H1 (cell line): ENCODE data around the gene S100A8. TPM values are rescaled to one million over a fixed set of nuclear protein-coding genes. Genes with fewer than 3 reads are reported as not detected.

Experiments used
- CTCF ChIA-PET: fragments of 300-600 bp; sonication (Branson Sonifier 250); formaldehyde crosslinking; loops from one replicate; lab custom pipeline; 2021; ENCODE audit not compliant: partially characterized antibody; lab: Charles Lee
- POLR2A ChIA-PET: fragments of 300-600 bp; sonication (Branson Sonifier 250); formaldehyde crosslinking; loops from one replicate; lab custom pipeline; 2021; ENCODE audit warnings: inconsistent platforms; ENCODE audit not compliant: partially characterized antibody; lab: Charles Lee
- DNase-seq, 2 experiments: peaks; one replicate each; pipeline versions ENCODE4 v3.0.0 to v3.0.0-alpha.2; 2010 to 2022; ENCODE audit warnings: low spot score in 2 of 2, low read depth in 1 of 2, mixed read lengths in 1 of 2
- FAIRE-seq: peaks from 2 replicates; lab custom pipeline; 2011; peaks lifted over from hg19 to GRCh38; lab: Jason Lieb, UNC
- H2AFZ ChIP-seq: 2 replicates; pipeline ENCODE4 v1.8.1; 2012; ENCODE audit warnings: low read length, inconsistent platforms
- H2AK5ac ChIP-seq: 2 replicates; pipeline ENCODE4 v1.6.1; 2013; ENCODE audit warnings: low read depth, low read length
- H2BK120ac ChIP-seq: replicated peaks from 2 replicates; pipeline ENCODE3; 2013; ENCODE audit warnings: low read depth, low read length, inconsistent platforms
- H2BK12ac ChIP-seq: 2 replicates; pipeline ENCODE4 v1.6.1; 2013; ENCODE audit warnings: low read depth, low read length
- H2BK15ac ChIP-seq: 2 replicates; pipeline ENCODE4 v1.6.1; 2013; ENCODE audit warnings: low read length
- H2BK20ac ChIP-seq: 2 replicates; pipeline ENCODE4 v1.6.1; 2013; ENCODE audit warnings: low read length
- H2BK5ac ChIP-seq: 2 replicates; pipeline ENCODE4 v1.6.1; 2013; ENCODE audit warnings: low read depth, low read length
- H3K14ac ChIP-seq: 2 replicates; pipeline ENCODE4 v1.6.1; 2013; ENCODE audit warnings: inconsistent platforms; ENCODE audit not compliant: insufficient read length
- H3K18ac ChIP-seq: 2 replicates; pipeline ENCODE4 v1.6.1; 2013; ENCODE audit warnings: low read length; ENCODE audit errors: extremely low read depth
- H3K23ac ChIP-seq: 2 replicates; pipeline ENCODE4 v1.6.1; 2013; ENCODE audit warnings: inconsistent platforms; ENCODE audit not compliant: insufficient read length
- H3K23me2 ChIP-seq: 2 replicates; pipeline ENCODE4 v1.6.1; 2013; ENCODE audit warnings: low read depth, low read length
- H3K27ac ChIP-seq: 2 replicates; pipeline ENCODE4 v1.6.1; 2011; ENCODE audit warnings: low read depth, low read length, inconsistent platforms
- H3K27me3 ChIP-seq, 4 experiments: replicated peaks in 1 of 4; 1 replicate in 1 of 4; 2 replicates in 3 of 4; pipeline versions ENCODE4 v1.6.1 to v1.8.1; 2011 to 2013; ENCODE audit warnings: low read length in 3 of 4, mild to moderate bottlenecking in 3 of 4, inconsistent platforms in 2 of 4, mixed read lengths in 2 of 4, moderate library complexity in 1 of 4; ENCODE audit not compliant: control insufficient read depth in 3 of 4, insufficient read depth in 3 of 4; ENCODE audit errors: extremely low read depth in 1 of 4
- H3K36me3 ChIP-seq, 4 experiments: 2 replicates each; pipeline versions ENCODE4 v1.6.1 to v1.8.1; 2011 to 2013; ENCODE audit warnings: mild to moderate bottlenecking in 4 of 4, low read length in 3 of 4, moderate library complexity in 2 of 4, control low read depth in 1 of 4, inconsistent platforms in 1 of 4; ENCODE audit not compliant: insufficient read depth in 4 of 4, control insufficient read depth in 2 of 4
- H3K4ac ChIP-seq: replicated peaks from 2 replicates; pipeline ENCODE3; 2013; ENCODE audit warnings: low read length, low read depth, mixed read lengths, inconsistent platforms; ENCODE audit not compliant: insufficient read length
- H3K4me1 ChIP-seq, 4 experiments: replicated peaks in 1 of 4; 1 replicate in 1 of 4; 2 replicates in 3 of 4; pipeline versions ENCODE4 v1.6.1 to v1.8.1; 2011 to 2013; ENCODE audit warnings: low read length in 3 of 4, inconsistent platforms in 2 of 4, mixed read lengths in 1 of 4; ENCODE audit not compliant: insufficient read depth in 4 of 4, control insufficient read depth in 3 of 4
- H3K4me2 ChIP-seq, 2 experiments: 2 replicates each; pipeline versions ENCODE4 v1.6.1 to v1.8.1; 2011 to 2013; ENCODE audit warnings: low read depth in 2 of 2, low read length in 2 of 2, control low read depth in 1 of 2, inconsistent platforms in 1 of 2, mild to moderate bottlenecking in 1 of 2; ENCODE audit not compliant: insufficient read depth in 1 of 2
- H3K4me3 ChIP-seq, 4 experiments: fragments of 200-600, 300-600 bp in 1 of 4; sonication (generic), shearing (Covaris generic), sonication (Bioruptor Twin) in 1 of 4; 2 replicates each; pipeline versions ENCODE4 v1.5.1 to v1.8.1; 2011 to 2016; ENCODE audit warnings: low read length in 4 of 4, low read depth in 3 of 4, control low read depth in 2 of 4, inconsistent platforms in 2 of 4, mild to moderate bottlenecking in 2 of 4, mixed read lengths in 1 of 4, moderate library complexity in 1 of 4; ENCODE audit not compliant: insufficient read depth in 2 of 4; ENCODE audit errors: extremely low read depth in 1 of 4
- H3K56ac ChIP-seq: replicated peaks from 2 replicates; pipeline ENCODE3; 2013; ENCODE audit warnings: low read depth, mild to moderate bottlenecking, mixed read lengths, low read length, inconsistent platforms; ENCODE audit not compliant: insufficient read length
- H3K79me1 ChIP-seq: 2 replicates; pipeline ENCODE4 v1.6.1; 2013; ENCODE audit warnings: low read depth, low read length, control low read depth
- H3K79me2 ChIP-seq, 2 experiments: 2 replicates each; pipeline versions ENCODE4 v1.6.1 to v1.8.1; 2012 to 2013; ENCODE audit warnings: low read length in 2 of 2, mild to moderate bottlenecking in 2 of 2, inconsistent platforms in 1 of 2; ENCODE audit not compliant: insufficient read depth in 2 of 2, control insufficient read depth in 1 of 2
- H3K9ac ChIP-seq, 4 experiments: replicated peaks in 1 of 4; 1 replicate in 1 of 4; 2 replicates in 3 of 4; pipeline versions ENCODE4 v1.6.1 to v1.8.1; 2011 to 2013; ENCODE audit warnings: low read depth in 3 of 4, low read length in 3 of 4, control low read depth in 2 of 4, mild to moderate bottlenecking in 2 of 4, moderate library complexity in 2 of 4, inconsistent platforms in 1 of 4; ENCODE audit errors: extremely low read depth in 1 of 4
- H3K9me3 ChIP-seq, 2 experiments: 2 replicates each; pipeline versions ENCODE4 v1.6.1 to v1.8.1; 2012 to 2013; ENCODE audit warnings: mild to moderate bottlenecking in 2 of 2, moderate library complexity in 2 of 2, control low read depth in 1 of 2, inconsistent platforms in 1 of 2, low read depth in 1 of 2, low read length in 1 of 2, mixed read lengths in 1 of 2; ENCODE audit not compliant: insufficient read depth in 2 of 2
- H4K20me1 ChIP-seq, 2 experiments: replicated peaks in 1 of 2; 2 replicates each; pipeline versions ENCODE3 to v1.8.1; 2011 to 2013; ENCODE audit warnings: inconsistent platforms in 2 of 2, low read length in 2 of 2, mild to moderate bottlenecking in 1 of 2; ENCODE audit not compliant: insufficient read depth in 2 of 2, control insufficient read depth in 1 of 2
- H4K5ac ChIP-seq: 2 replicates; pipeline ENCODE4 v1.6.1; 2013; ENCODE audit warnings: low read length, low read depth, mixed read lengths, inconsistent platforms; ENCODE audit not compliant: insufficient read length
- H4K8ac ChIP-seq: 2 replicates; pipeline ENCODE4 v1.8.0; 2013; ENCODE audit warnings: mild to moderate bottlenecking, moderate library complexity, low read length, inconsistent platforms; ENCODE audit not compliant: insufficient read depth; ENCODE audit errors: extremely low read depth
- H4K91ac ChIP-seq: replicated peaks from 2 replicates; pipeline ENCODE3; 2013; ENCODE audit warnings: low read length, mixed read lengths, inconsistent platforms; ENCODE audit not compliant: insufficient read length
- GABPA ChIP-seq: IDR thresholded peaks from 2 replicates; pipeline ENCODE4 v1.6.1; 2011; ENCODE audit warnings: mild to moderate bottlenecking, low read length, moderate library complexity, borderline replicate concordance; ENCODE audit not compliant: insufficient read depth
- POU5F1 ChIP-seq: IDR thresholded peaks from 2 replicates; pipeline ENCODE4 v1.6.1; 2011; ENCODE audit warnings: low read depth, mild to moderate bottlenecking, low read length, moderate library complexity
- RXRA ChIP-seq: IDR thresholded peaks from 2 replicates; pipeline ENCODE4 v1.6.1; 2011; ENCODE audit warnings: low read depth, mild to moderate bottlenecking, low read length, moderate library complexity; ENCODE audit not compliant: insufficient read depth
- SIN3A ChIP-seq, 2 experiments: IDR thresholded peaks in 1 of 2; conservative IDR thresholded peaks in 1 of 2; 2 replicates each; pipeline ENCODE4 v1.6.1; 2011 to 2012; ENCODE audit warnings: low read length in 2 of 2, improper control_type of control experiment in 1 of 2, low read depth in 1 of 2, mild to moderate bottlenecking in 1 of 2
- YY1 ChIP-seq: IDR thresholded peaks from 2 replicates; pipeline ENCODE4 v1.6.1; 2011; ENCODE audit warnings: low read depth, mild to moderate bottlenecking, low read length
- WGBS, 2 experiments: shearing (Covaris generic) in 1 of 2; methylation state at CpG; one replicate each; pipeline versions ENCODE4 v1.1.6 to v1.1.7; 2013 to 2015; ENCODE audit warnings: low lambda C conversion rate in 2 of 2, mixed read lengths in 2 of 2, inconsistent platforms in 1 of 2, low coverage in 1 of 2, missing lambda C conversion rate in 1 of 2; ENCODE audit not compliant: insufficient replicate concordance in 2 of 2, insufficient coverage in 1 of 2, insufficient read length in 1 of 2; ENCODE audit errors: extremely low coverage in 1 of 2, missing lambda C conversion rate in 1 of 2; 5-methylcytosine and 5-hydroxymethylcytosine counted together
- polyA plus RNA-seq, 7 experiments: library from polyadenylated mRNA; depleted of rRNA in 3 of 7; stranded (reverse) in 5 of 7; unstranded in 2 of 7; fragments of >200 nt in 5 of 7; fragments of 200-250 nt in 2 of 7; gene quantifications; 1 replicate in 5 of 7; 2 replicates in 1 of 7; 4 replicates in 1 of 7; pipeline versions ENCODE4 v1.2.1 to v1.2.3, GENCODE V29; 2011 to 2013; ENCODE audit warnings: missing spikeins in 2 of 7, mixed read lengths in 2 of 7
- total RNA-seq: library from RNA; stranded (reverse); fragmentation: NEBNext Ultra II Directional; extraction: Animal tissue kit (Norgen Biotek cat#: 25700); gene quantifications from 2 replicates; pipeline ENCODE4 v1.2.1, GENCODE V29; 2021
- TF ChIP-seq, protein P1 (sequence below), 3 experiments: IDR thresholded peaks; 1 replicate in 2 of 3; 2 replicates in 1 of 3; pipeline versions ENCODE4 v1.5.1 to v1.6.1; 2011; ENCODE audit warnings: low read length in 3 of 3, mild to moderate bottlenecking in 3 of 3, inconsistent platforms in 2 of 3, low read depth in 1 of 3, moderate library complexity in 1 of 3; ENCODE audit not compliant: insufficient read depth in 1 of 3; ENCODE audit errors: control extremely low read depth in 1 of 3

The S100A8 gene
- total and polyA plus RNA-seq, 2 of the 8 experiments (the other 6 are each of a cell fraction or from before 2014, with no cell fraction given) = not detected

- Histone ChIP-seq H4K5ac (no peak overlapping the region), H2BK20ac (no peak overlapping the region), H3K14ac (no peak overlapping the region), H3K36me3 (no peaks in the 10 kb centered on the region), H3K4me3 (no peak overlapping the region), H3K9me3 (no peaks in the 10 kb centered on the region; a peak in 1 of 4 replicates), H2AK5ac (no peak overlapping the region), H3K27ac (no peak overlapping the region), H4K91ac (no peak overlapping the region), H2BK5ac (no peak overlapping the region), H3K23me2 (no peaks in the 10 kb centered on the region; the same call in 1 of the 2 replicates), H3K56ac (no peak overlapping the region), H3K4me2 (no peak overlapping the region), H3K79me2 (no peaks in the 10 kb centered on the region), H3K79me1 (no peaks in the 10 kb centered on the region), H2BK120ac (no peak overlapping the region), H3K4me1 (no peaks in the 10 kb centered on the region), H3K18ac (no peak overlapping the region), H4K8ac (no peak overlapping the region), H3K27me3 (no peaks in the 10 kb centered on the region), H2BK15ac (no peak overlapping the region), H2AFZ (no peak overlapping the region), H3K9ac (no peak overlapping the region), H4K20me1 (no peaks in the 10 kb centered on the region), H3K4ac (no peak overlapping the region), H2BK12ac (no peak overlapping the region), H3K23ac (no peak overlapping the region)
- DNase-seq (no peak), FAIRE-seq (no peak)
- ChIA-PET CTCF (interaction anchor here (0.9 to 1.1 kb wide), 3 partner anchors 12 to 27 kb away, joined by 3 to 4 read pairs (median 3); no protein-coding TSS in a partner anchor), POLR2A (interaction anchor here (1.1 kb wide), 1 partner anchor 68 kb away, joined by 3 read pairs; no protein-coding TSS in a partner anchor)
- WGBS, 2 experiments = 70% methylated on average over 2 of the region's 2 CpGs; no CpG with 5 or more reads in 1 of the 2 experiments
- TF ChIP-seq RXRA (no peak), YY1 (no peak), POU5F1 (no peak), SIN3A (conservative IDR thresholded peaks at IDR 0.05 in 1 of 2, IDR thresholded peaks at IDR 0.05 in 1 of 2; ENCODE audit: low read depth in 1 of 2, low read length in 2 of 2) (no peak), GABPA (no peak)
- TF ChIP-seq, protein P1, sequence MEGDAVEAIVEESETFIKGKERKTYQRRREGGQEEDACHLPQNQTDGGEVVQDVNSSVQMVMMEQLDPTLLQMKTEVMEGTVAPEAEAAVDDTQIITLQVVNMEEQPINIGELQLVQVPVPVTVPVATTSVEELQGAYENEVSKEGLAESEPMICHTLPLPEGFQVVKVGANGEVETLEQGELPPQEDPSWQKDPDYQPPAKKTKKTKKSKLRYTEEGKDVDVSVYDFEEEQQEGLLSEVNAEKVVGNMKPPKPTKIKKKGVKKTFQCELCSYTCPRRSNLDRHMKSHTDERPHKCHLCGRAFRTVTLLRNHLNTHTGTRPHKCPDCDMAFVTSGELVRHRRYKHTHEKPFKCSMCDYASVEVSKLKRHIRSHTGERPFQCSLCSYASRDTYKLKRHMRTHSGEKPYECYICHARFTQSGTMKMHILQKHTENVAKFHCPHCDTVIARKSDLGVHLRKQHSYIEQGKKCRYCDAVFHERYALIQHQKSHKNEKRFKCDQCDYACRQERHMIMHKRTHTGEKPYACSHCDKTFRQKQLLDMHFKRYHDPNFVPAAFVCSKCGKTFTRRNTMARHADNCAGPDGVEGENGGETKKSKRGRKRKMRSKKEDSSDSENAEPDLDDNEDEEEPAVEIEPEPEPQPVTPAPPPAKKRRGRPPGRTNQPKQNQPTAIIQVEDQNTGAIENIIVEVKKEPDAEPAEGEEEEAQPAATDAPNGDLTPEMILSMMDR (IDR thresholded peaks at IDR 0.05; ENCODE audit: control extremely low read depth in 1 of 3, insufficient read depth in 1 of 3, low read depth in 1 of 3, low read length in 3 of 3) = no peak
Measured at GRCh38 chr1:153420306-153420705, 29.4 kb upstream of the S100A8 start.
